Hepatocyte (in vitro differentiated cells): ENCODE data around the gene APOF.

Experiments
- EZH2phosphoT487 ChIP-seq: fragments of 200-600 bp; sonication (generic); IDR thresholded peaks from one replicate; pipeline ENCODE4 v1.6.1; 2018; ENCODE audit warnings: antibody characterized with exemption, mild to moderate bottlenecking, low read depth, moderate library complexity; ENCODE audit not compliant: unreplicated experiment, severe bottlenecking
- TF ChIP-seq, protein P1 (sequence below): fragments of 200-600 bp; sonication (generic); IDR thresholded peaks from 2 replicates; pipeline ENCODE4 v1.5.1; 2016; ENCODE audit warnings: antibody characterized with exemption, mild to moderate bottlenecking; ENCODE audit not compliant: poor library complexity

DNA sequence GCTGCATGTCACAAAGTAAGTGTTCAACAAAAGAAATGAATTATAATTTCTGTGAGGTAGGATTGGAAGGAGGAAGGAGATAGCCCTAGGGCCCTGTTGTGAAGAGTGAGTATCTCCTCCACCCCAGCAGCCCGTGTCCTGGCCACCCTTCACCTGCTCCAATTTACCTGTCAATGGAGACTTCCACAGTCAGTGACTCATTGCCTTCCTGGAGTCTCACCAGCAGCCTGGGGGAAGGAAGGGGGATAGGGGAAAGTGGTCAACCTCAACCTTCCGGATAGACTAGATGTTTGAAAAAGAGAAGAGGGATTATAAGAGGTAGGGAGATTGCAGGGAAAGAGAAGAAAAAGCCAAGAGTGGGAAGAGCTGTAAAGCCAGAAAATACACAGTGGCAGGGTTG lies 12.0 kb downstream of the APOF start:
- TF ChIP-seq, protein P1, sequence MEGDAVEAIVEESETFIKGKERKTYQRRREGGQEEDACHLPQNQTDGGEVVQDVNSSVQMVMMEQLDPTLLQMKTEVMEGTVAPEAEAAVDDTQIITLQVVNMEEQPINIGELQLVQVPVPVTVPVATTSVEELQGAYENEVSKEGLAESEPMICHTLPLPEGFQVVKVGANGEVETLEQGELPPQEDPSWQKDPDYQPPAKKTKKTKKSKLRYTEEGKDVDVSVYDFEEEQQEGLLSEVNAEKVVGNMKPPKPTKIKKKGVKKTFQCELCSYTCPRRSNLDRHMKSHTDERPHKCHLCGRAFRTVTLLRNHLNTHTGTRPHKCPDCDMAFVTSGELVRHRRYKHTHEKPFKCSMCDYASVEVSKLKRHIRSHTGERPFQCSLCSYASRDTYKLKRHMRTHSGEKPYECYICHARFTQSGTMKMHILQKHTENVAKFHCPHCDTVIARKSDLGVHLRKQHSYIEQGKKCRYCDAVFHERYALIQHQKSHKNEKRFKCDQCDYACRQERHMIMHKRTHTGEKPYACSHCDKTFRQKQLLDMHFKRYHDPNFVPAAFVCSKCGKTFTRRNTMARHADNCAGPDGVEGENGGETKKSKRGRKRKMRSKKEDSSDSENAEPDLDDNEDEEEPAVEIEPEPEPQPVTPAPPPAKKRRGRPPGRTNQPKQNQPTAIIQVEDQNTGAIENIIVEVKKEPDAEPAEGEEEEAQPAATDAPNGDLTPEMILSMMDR, result no peak
- no peak for TF ChIP-seq EZH2phosphoT487
